ENCODE results near the gene SMIM3.

SMIM3 gene

GRCh38 chr5:150751096-150751891 lies 27.3 kb upstream of the SMIM3 start:
- Histone ChIP-seq H3K4me3 (ENCODE audit: severe bottlenecking) (no peak overlapping the region), H3K27me3 (ENCODE audit: insufficient read depth, poor library complexity, severe bottlenecking) (no peaks in the 10 kb centered on the region), H3K36me3 (ENCODE audit: low read depth) (peaks cover 89% of the 10 kb centered on the region), H3K9me3 (ENCODE audit: severe bottlenecking) (no peaks in the 10 kb centered on the region), H3K27ac (ENCODE audit: poor library complexity, severe bottlenecking) (peak overlapping the region; percentile 11), H3K4me1 (ENCODE audit: insufficient read depth, poor library complexity, severe bottlenecking) (no peaks in the 10 kb centered on the region)
- TF ChIP-seq CTCF (IDR thresholded peaks at IDR 0.05; ENCODE audit: poor library complexity, severe bottlenecking) = no peak
- no peak for DNase-seq (ENCODE audit: low spot score)
- ATAC-seq (ENCODE audit: low read depth) = no peak

- H3K36me3 ChIP-seq (ENCODE audit: low read depth) = peaks cover 94% of the 10 kb centered on the region
- no peaks in the 10 kb centered on the region for H3K27me3 ChIP-seq (ENCODE audit: insufficient read depth, poor library complexity, severe bottlenecking)
- H3K4me1 ChIP-seq (ENCODE audit: insufficient read depth, poor library complexity, severe bottlenecking) = peaks cover 12% of the 10 kb centered on the region
- no peak overlapping the region for H3K27ac ChIP-seq (ENCODE audit: poor library complexity, severe bottlenecking)
- no peak for TF ChIP-seq CTCF (IDR thresholded peaks at IDR 0.05; ENCODE audit: poor library complexity, severe bottlenecking)
- ATAC-seq (ENCODE audit: low read depth) = no peak
- H3K9me3 ChIP-seq (ENCODE audit: severe bottlenecking) = no peaks in the 10 kb centered on the region
- DNase-seq (ENCODE audit: low spot score) = no peak
- no peak overlapping the region for H3K4me3 ChIP-seq (ENCODE audit: severe bottlenecking)
Observed at GRCh38 chr5:150753463-150753862, 25.1 kb upstream of the SMIM3 start.

DNA sequence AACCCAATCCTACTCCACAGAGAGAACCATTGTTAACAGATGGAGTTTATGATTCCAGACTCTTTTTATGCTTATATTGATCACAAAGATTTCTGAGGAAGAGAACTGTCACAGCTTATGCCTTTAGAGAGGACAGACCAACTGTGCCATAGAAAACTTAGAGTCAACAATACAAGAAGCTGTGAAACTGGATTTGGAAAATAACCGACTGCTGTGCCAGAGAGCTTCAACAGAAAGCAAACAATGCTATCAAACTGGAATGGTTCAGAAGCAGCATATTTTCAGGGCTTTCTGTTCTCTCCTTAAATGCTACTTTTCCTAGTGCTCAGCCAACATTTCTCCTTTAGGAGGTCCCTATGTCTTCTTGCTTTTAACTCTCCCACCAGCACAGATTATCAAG lies 24.7 kb upstream of the SMIM3 start:
- no peak for TF ChIP-seq CTCF (IDR thresholded peaks at IDR 0.05; ENCODE audit: poor library complexity, severe bottlenecking)
- peaks cover 12% of the 10 kb centered on the region for H3K4me1 ChIP-seq (ENCODE audit: insufficient read depth, poor library complexity, severe bottlenecking)
- H3K9me3 ChIP-seq (ENCODE audit: severe bottlenecking) = no peaks in the 10 kb centered on the region
- DNase-seq (ENCODE audit: low spot score) (no peak), ATAC-seq (ENCODE audit: low read depth) (no peak)
- peaks cover 92% of the 10 kb centered on the region for H3K36me3 ChIP-seq (ENCODE audit: low read depth)
- no peak overlapping the region for H3K4me3 ChIP-seq (ENCODE audit: severe bottlenecking)
- no peaks in the 10 kb centered on the region for H3K27me3 ChIP-seq (ENCODE audit: insufficient read depth, poor library complexity, severe bottlenecking)
- H3K27ac ChIP-seq (ENCODE audit: poor library complexity, severe bottlenecking) = no peak overlapping the region

DNA sequence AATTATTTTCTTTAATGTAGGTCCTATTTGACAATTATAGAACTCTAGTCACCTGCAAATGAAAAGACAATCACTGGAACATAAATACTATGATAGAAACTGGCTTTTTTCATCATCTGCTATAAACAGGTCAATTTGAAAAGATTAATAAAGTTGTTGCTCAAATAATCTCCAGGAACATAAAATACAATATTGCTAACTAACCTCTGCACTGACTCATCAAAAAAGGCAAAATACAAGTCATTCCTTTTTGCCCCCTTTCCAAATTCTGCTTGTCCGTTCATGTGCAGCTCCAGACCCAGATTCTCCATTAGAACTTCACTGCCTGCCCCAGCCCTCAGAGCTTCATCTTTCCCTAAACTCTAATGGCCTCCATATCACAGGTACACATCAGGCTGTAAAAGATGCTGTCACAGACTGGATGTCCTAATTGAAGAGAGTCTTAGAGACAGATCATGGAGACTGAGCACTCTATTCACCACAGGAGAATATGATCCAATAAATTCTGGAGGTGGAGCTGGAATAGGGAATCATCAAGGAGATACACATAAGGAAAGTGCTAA lies 21.4 kb upstream of the SMIM3 start:
- Histone ChIP-seq H3K4me3 (ENCODE audit: severe bottlenecking) (peak overlapping the region; percentile 63), H3K4me1 (ENCODE audit: insufficient read depth, poor library complexity, severe bottlenecking) (peaks cover 16% of the 10 kb centered on the region), H3K27me3 (ENCODE audit: insufficient read depth, poor library complexity, severe bottlenecking) (no peaks in the 10 kb centered on the region), H3K36me3 (ENCODE audit: low read depth) (peaks cover 59% of the 10 kb centered on the region), H3K27ac (ENCODE audit: poor library complexity, severe bottlenecking) (peak overlapping the region; percentile 73), H3K9me3 (ENCODE audit: severe bottlenecking) (no peaks in the 10 kb centered on the region)
- no peak for DNase-seq (ENCODE audit: low spot score)
- TF ChIP-seq CTCF (IDR thresholded peaks at IDR 0.05; ENCODE audit: poor library complexity, severe bottlenecking) = no peak
- ATAC-seq (ENCODE audit: low read depth) = no peak

DNA sequence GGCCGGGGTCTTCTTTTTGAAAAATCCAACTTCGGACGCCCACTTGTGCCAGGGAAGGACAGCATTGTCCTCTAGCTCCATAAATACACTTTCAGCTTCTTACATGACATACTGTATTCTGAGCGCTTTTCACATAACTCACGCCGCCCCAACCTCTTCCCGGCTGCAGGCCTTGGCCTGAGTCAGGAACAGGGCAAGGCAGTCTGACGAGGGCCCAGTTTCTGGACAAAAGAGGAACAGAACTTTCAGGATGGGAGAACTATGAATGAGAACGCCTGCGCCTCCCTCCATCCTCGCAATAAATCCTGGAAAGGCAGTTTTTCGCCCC lies 20.4 kb upstream of the SMIM3 start:
- Histone ChIP-seq H3K27me3 (ENCODE audit: insufficient read depth, poor library complexity, severe bottlenecking) (no peaks in the 10 kb centered on the region), H3K27ac (ENCODE audit: poor library complexity, severe bottlenecking) (peak overlapping the region; percentile 73), H3K4me3 (ENCODE audit: severe bottlenecking) (peak overlapping the region; percentile 63), H3K36me3 (ENCODE audit: low read depth) (peaks cover 49% of the 10 kb centered on the region), H3K4me1 (ENCODE audit: insufficient read depth, poor library complexity, severe bottlenecking) (peaks cover 21% of the 10 kb centered on the region), H3K9me3 (ENCODE audit: severe bottlenecking) (no peaks in the 10 kb centered on the region)
- ATAC-seq (ENCODE audit: low read depth) (peak; percentile 46), DNase-seq (ENCODE audit: low spot score) (no peak)
- TF ChIP-seq CTCF (IDR thresholded peaks at IDR 0.05; ENCODE audit: poor library complexity, severe bottlenecking) = no peak
